ENCODE measurements around the gene CYP24A1.

The CYP24A1 gene

GRCh38 chr20:54177378-54177777, 3.6 kb upstream of the CYP24A1 start:
- Histone ChIP-seq H3K4me1 (no peaks in the 10 kb centered on the region; the same call in 1 of the 2 replicates), H3K36me3 (no peaks in the 10 kb centered on the region), H4K20me1 (no peaks in the 10 kb centered on the region), H3K27me3 (peaks cover 37% of the 10 kb centered on the region), H3K4me2 (no peak overlapping the region), H3K9me3 (peaks cover 20% of the 10 kb centered on the region), H3K9ac (no peak overlapping the region), H3K4me3 (no peak overlapping the region), H3K27ac (no peak overlapping the region)
- TF ChIP-seq Cebpa-rat (IDR thresholded peaks at IDR 0.05), result no peak

- no peak overlapping the region for H3K4me3 ChIP-seq
- no peaks in the 10 kb centered on the region for H3K36me3 ChIP-seq
- no peaks in the 10 kb centered on the region; the same call in 1 of the 2 replicates for H3K4me1 ChIP-seq
- no peak overlapping the region for H3K9ac ChIP-seq
- peaks cover 45% of the 10 kb centered on the region for H3K27me3 ChIP-seq
- H3K4me2 ChIP-seq, result no peak overlapping the region
- no peaks in the 10 kb centered on the region for H4K20me1 ChIP-seq
- no peak for TF ChIP-seq Cebpa-rat (IDR thresholded peaks at IDR 0.05)
- H3K9me3 ChIP-seq, result peaks cover 21% of the 10 kb centered on the region
- H3K27ac ChIP-seq, result no peak overlapping the region
Measured at GRCh38 chr20:54176610-54177009, 2.8 kb upstream of the CYP24A1 start.

GRCh38 chr20:54174457-54175175, 830 bp upstream of the CYP24A1 start:
- Histone ChIP-seq H3K27me3 (peaks cover 53% of the 10 kb centered on the region), H3K36me3 (no peaks in the 10 kb centered on the region), H3K4me2 (no peak overlapping the region), H3K4me1 (peaks cover 5% of the 10 kb centered on the region), H3K9me3 (peaks cover 21% of the 10 kb centered on the region), H3K9ac (no peak overlapping the region), H3K27ac (no peak overlapping the region), H3K4me3 (no peak overlapping the region), H4K20me1 (no peaks in the 10 kb centered on the region)
- TF ChIP-seq Cebpa-rat (IDR thresholded peaks at IDR 0.05), result no peak

GRCh38 chr20:54172856-54173652, 732 bp downstream of the CYP24A1 start:
- H4K20me1 ChIP-seq, result no peaks in the 10 kb centered on the region
- no peak overlapping the region for H3K9ac ChIP-seq
- peaks cover 9% of the 10 kb centered on the region for H3K4me1 ChIP-seq
- no peak for TF ChIP-seq Cebpa-rat (IDR thresholded peaks at IDR 0.05)
- peak overlapping the region; percentile 31 for H3K4me3 ChIP-seq
- H3K4me2 ChIP-seq, result peak overlapping the region; percentile 28; the same call in 1 of the 2 replicates
- H3K9me3 ChIP-seq, result peaks cover 21% of the 10 kb centered on the region
- peaks cover 53% of the 10 kb centered on the region for H3K27me3 ChIP-seq
- no peak overlapping the region for H3K27ac ChIP-seq
- no peaks in the 10 kb centered on the region for H3K36me3 ChIP-seq

- Histone ChIP-seq H3K9ac (no peak overlapping the region), H3K27ac (no peak overlapping the region), H3K36me3 (no peaks in the 10 kb centered on the region), H3K4me3 (no peak overlapping the region), H3K4me1 (peaks cover 9% of the 10 kb centered on the region), H3K9me3 (peaks cover 21% of the 10 kb centered on the region), H3K4me2 (0 out of 2 replicates have a peak overlapping the region, but pooled peaks have one; percentile 28), H3K27me3 (peaks cover 53% of the 10 kb centered on the region), H4K20me1 (no peaks in the 10 kb centered on the region)
- no peak for TF ChIP-seq Cebpa-rat (IDR thresholded peaks at IDR 0.05)
Measured at GRCh38 chr20:54172532-54172855, 1.3 kb downstream of the CYP24A1 start.

GRCh38 chr20:54170963-54171362, 2.8 kb downstream of the CYP24A1 start:
- Histone ChIP-seq H3K36me3 (no peaks in the 10 kb centered on the region), H4K20me1 (no peaks in the 10 kb centered on the region), H3K27me3 (peaks cover 52% of the 10 kb centered on the region), H3K4me3 (no peak overlapping the region), H3K27ac (no peak overlapping the region), H3K9ac (no peak overlapping the region), H3K4me2 (no peak overlapping the region), H3K4me1 (peaks cover 9% of the 10 kb centered on the region), H3K9me3 (peaks cover 21% of the 10 kb centered on the region)
- TF ChIP-seq Cebpa-rat (IDR thresholded peaks at IDR 0.05), result no peak

- no peak for TF ChIP-seq Cebpa-rat (IDR thresholded peaks at IDR 0.05)
- Histone ChIP-seq H3K4me3 (no peak overlapping the region), H3K4me2 (peak overlapping the region; percentile 23), H3K9ac (no peak overlapping the region), H4K20me1 (no peaks in the 10 kb centered on the region), H3K27me3 (peaks cover 43% of the 10 kb centered on the region), H3K36me3 (no peaks in the 10 kb centered on the region), H3K27ac (no peak overlapping the region), H3K9me3 (peaks cover 21% of the 10 kb centered on the region), H3K4me1 (peaks cover 9% of the 10 kb centered on the region)
Measured at GRCh38 chr20:54170026-54170471, 3.7 kb downstream of the CYP24A1 start.

- H3K4me2 ChIP-seq, result peak overlapping the region; percentile 23
- peaks cover 9% of the 10 kb centered on the region for H3K4me1 ChIP-seq
- no peaks in the 10 kb centered on the region for H3K36me3 ChIP-seq
- H4K20me1 ChIP-seq, result no peaks in the 10 kb centered on the region
- no peak for TF ChIP-seq Cebpa-rat (IDR thresholded peaks at IDR 0.05)
- peaks cover 34% of the 10 kb centered on the region for H3K27me3 ChIP-seq
- no peak overlapping the region for H3K9ac ChIP-seq
- H3K9me3 ChIP-seq, result peaks cover 20% of the 10 kb centered on the region
- H3K4me3 ChIP-seq, result no peak overlapping the region
- H3K27ac ChIP-seq, result no peak overlapping the region
Measured at GRCh38 chr20:54168961-54169862, 4.6 kb downstream of the CYP24A1 start.

All from BLaER1 (cell line).